ENCODE measurements around the gene MAPK4. TPM values are rescaled to one million over a fixed set of nuclear protein-coding genes. Genes with fewer than 3 reads are reported as not detected.
"Not testable (repeated sequence)": the region's sequence is repeated elsewhere in the genome, so short reads cannot be mapped to it uniquely, and the experiment has no call there.

The MAPK4 gene
- polyA plus RNA-seq, 3 donors: 8.5 to 10.5 (median 9.2) TPM

DNA sequence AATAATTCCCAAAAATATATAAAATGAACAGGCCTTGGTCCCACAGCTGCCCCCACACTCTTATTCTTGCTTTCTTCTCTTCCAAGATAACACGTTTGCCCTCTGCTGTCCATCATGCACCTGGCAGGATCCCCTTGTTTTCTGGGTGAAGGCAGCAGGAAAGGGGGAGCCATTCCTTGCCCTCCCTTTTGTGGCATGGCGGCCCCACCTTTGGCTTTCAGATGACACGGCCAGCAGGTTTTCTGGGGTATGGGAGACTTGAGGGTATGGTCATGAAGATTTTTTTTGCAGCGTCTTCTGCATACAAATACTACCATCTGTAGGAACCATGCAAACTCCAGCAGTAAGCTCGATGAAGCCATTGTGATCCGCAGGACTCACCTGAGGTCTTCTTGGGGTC lies 118.8 kb downstream of the MAPK4 start:
- DNase-seq (ENCODE audit: low read depth in 3 of 3, low spot score in 2 of 3): no peak

DNA sequence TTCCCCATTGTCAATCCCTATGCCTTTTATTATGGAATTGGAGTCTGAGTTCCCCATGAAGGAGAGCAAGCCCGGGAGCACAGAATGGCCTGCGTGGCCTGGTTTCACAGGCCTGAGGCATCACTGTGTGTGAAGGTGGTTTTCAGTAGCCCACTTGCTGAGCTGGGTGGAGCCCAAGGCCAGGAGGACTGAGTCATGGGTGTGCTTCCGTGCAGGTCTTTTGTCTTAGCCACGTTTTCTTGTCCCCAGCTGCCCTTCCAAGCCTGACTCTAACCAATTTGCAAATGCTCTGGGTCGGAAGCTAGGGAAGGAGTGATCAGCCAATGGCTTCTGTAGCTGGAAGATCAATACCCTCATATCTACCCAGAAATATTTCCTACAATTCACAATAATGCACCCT lies 119.2 kb downstream of the MAPK4 start:
- DNase-seq (ENCODE audit: low read depth in 3 of 3, low spot score in 2 of 3): no peak

DNA sequence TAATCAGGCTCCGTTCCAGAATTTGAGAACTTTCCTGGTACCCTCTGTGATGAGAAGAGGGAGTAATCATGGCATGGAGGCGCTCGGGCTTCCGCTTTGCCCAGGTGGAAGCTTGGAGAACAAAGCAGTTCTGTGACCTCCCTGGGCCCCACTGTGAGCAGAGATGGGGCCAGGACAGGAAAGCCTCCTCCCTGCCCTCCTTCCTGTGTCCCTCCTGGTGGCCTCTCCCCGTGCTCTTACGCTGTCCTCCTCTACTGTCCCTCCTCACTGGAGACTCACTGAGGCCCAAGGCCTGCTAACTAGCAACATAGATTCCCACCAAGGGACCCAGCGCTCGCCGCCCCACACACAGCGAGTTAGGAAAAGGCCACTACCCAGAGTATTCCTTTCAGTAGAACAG lies 119.8 kb downstream of the MAPK4 start:
- no peak for DNase-seq (ENCODE audit: low read depth in 3 of 3, low spot score in 2 of 3)

DNA sequence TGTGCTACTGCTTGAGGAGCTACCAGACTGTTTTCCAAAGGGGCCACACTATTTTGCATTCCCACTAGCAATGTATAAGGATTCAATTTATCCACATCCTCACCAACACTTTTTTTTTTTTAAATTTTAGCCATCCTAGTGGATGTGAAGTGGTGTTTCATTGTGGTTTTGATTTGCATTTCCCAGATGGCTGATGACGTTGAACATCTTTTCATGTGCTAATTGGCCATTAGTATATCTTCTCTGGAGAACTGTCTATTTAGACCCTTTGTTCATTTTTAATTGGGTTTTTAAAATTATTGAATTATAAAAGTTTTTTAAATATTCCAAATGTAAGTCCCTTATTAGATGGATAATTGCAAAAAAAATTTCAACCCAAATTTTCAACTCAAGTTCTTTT lies 121.1 kb downstream of the MAPK4 start:
- DNase-seq (ENCODE audit: low read depth in 3 of 3, low spot score in 2 of 3): no peak

DNA sequence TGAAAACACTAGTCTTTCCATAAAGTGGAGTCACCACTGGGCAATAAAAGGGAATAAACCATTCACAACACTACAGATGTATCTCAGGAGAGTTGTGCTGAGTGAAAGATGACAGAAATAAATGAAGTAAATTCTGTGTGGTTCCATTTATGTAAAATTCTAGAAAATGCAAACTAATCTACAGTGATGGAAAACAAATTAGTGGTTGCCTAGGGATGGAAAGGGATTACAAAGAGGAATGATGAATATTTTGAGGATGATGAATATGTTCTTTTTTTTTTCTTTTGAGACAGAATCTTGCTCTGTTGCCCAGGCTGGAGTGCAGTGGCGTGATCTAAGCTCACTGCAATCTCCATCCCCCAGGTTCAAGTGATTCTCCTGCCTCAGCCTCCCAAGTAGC lies 123.0 kb downstream of the MAPK4 start:
- no peak for DNase-seq (ENCODE audit: low read depth in 3 of 3, low spot score in 2 of 3)

DNA sequence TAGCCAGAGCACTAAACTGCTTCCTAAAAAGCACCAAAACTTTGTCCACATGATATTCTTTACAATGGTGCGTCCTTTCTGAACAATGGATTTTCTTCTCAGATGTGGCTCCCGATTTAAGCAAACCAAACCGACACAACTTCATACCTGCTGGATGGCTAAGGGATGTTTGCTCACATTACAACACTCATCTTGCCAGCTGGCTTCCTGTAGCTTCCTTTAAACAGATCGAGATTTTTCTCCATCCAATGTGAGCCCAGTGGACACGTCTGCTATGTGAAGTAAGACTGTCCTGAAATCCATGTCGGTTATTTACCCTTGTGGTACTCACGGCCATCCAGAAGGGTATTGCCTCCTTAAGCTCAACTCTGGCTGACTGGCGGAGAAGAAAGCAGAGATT lies 126.5 kb downstream of the MAPK4 start:
- no peak for DNase-seq (ENCODE audit: low read depth in 3 of 3, low spot score in 2 of 3)

DNA sequence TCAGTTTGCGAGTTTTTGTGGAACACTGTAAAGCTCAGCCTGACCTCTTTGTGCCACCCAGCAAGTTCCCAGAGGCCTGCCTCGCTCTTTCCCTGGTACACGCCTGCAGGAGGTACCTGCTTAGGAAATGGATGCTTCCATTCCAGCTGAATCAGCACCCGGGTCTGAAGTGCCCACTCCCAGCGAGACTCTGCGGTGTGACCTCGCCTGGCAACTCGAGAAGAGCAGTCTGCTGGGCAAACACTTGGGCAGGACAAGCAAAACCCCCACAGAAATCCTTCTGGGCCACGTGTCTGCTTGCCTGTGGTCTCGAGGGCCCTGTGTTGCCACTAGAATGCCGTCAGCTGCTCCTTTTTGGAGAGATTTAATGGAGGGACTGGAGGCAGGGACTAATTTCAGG lies 127.6 kb downstream of the MAPK4 start:
- DNase-seq (ENCODE audit: low read depth in 3 of 3, low spot score in 2 of 3): no peak

DNA sequence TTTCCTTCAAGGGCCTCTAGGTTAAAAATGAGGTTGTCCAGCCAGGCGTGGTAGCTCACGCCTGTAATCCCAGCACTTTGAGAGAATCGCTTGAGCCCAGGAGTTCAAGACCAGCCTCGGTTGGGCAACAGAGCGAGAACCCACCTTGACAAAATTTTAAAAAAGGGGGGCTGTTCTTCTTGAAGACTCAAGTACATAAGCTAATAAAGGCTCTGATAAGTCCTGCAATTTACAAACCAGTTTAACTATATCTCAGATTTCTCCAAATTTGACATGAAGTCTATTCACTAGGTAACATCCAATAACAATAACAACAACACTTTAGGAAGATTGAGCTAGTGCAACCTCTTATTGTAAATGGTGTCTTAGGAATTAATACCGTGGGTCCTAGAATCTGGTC lies 129.7 kb downstream of the MAPK4 start:
- DNase-seq (ENCODE audit: low read depth in 3 of 3, low spot score in 2 of 3): no peak

DNA sequence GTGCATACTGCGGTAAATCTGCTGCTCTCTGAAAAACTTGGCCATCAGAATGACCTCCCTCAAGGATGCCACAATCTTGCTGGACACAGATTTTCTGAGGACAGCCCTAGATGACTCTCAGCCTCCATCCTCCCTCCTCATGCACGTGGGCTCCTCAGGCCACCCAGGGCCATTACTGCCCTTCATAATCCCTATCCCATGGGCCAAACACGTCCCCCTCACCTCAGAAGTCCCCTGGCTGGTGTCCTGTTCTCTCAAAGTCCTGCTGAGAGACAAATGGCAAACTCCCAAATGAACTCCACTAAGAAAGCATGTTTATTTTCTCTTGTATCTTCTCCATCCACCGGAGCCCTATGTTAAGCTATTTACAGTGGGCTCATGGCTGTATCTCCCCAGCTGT lies 134.3 kb downstream of the MAPK4 start:
- DNase-seq (ENCODE audit: low read depth in 3 of 3, low spot score in 2 of 3): no peak

DNA sequence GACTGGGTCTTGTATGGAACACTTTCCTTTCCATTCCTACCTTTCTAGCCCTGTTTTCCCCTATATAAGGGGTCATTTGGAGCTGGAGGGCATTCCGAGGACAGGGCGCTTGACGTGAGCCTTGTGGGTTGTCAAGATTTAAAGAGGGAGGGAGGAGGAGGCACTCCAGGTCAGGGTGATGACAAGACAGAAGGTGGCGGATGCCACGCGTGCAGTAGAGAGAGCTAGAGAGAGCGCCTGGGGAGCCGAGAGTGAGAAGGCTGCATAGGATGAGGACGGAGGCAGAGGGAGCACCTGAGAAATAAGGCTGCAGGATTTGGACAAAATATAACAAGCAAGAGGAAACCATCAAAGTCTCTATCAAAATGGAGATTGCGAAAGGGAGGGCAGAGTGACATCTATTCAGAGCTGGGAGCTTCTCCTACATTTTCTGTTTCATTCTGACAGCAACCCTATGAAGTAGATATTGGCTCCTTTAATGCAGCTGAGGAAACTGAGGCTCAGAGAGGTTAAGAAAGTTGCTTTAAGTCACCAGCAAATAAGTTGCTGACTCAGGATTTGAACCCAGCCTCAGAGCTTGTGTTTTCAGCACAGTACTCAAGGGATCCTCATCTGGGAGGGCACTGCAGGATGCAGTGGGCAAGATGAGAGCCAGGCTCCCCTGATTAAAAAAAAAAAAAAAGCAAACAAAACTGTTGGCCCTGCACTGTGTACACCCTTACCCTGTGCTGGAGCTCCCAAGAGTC lies 135.7 kb downstream of the MAPK4 start:
- DNase-seq (ENCODE audit: low read depth in 3 of 3, low spot score in 2 of 3): no peak

DNA sequence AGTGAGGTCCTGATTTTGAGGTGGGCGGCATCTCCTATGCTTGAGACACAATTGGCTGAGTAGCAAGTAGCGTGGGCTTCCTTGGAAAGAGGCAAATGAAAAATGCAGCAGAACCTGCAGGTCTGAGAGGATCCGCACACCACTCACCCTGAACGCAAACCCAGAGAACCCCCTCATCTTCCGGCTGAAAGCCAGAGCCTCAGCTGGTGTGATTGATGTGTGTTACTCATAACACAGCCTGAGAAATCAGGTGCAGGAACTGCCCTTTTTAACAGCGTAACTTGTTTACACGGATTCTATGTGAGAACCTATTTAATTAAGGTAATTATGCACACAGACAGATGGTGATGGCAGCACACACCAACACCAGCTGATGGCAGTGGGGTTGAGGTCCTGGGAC lies 136.5 kb downstream of the MAPK4 start:
- DNase-seq (ENCODE audit: low read depth in 3 of 3, low spot score in 2 of 3): no peak

DNA sequence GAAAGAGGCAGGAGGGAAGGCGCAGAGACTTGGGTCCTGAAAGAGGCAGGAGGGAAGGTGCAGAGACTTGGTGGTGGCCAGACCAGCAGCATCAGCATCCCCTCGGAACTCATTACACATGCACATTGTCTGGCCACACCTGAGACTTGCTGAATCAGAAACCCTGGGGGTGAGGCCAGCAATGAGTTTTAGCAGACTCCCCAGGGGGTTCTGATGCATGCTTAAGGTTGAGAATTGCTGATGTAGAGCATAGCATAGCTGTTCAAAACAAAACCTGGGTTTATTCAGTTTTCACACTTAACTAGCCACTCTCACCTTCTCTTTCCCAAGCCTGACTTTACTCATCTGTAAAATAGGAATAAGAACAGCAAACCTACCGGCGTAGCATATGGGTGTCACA lies 137.0 kb downstream of the MAPK4 start:
- DNase-seq (ENCODE audit: low read depth in 3 of 3, low spot score in 2 of 3): no peak

DNA sequence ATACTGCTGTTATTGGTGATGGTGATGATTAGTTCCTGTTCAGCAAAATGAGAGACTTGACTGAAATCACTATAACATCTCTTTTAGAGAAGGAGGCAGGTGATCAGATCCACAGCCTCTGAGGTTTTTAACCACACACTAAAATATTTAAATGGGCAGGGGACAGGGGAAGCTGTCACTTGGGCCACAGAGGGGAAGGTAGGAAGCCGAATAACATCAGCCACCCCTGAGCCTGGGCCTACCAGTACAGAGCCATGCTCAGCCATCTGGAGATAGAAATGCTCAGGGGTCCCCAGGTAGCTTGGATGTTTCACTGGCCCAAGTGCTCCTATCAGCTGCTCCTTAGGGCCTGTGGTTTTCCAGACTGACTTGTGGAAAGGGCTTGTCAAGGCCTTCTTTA lies 137.6 kb downstream of the MAPK4 start:
- DNase-seq (ENCODE audit: low read depth in 3 of 3, low spot score in 2 of 3): no peak

DNA sequence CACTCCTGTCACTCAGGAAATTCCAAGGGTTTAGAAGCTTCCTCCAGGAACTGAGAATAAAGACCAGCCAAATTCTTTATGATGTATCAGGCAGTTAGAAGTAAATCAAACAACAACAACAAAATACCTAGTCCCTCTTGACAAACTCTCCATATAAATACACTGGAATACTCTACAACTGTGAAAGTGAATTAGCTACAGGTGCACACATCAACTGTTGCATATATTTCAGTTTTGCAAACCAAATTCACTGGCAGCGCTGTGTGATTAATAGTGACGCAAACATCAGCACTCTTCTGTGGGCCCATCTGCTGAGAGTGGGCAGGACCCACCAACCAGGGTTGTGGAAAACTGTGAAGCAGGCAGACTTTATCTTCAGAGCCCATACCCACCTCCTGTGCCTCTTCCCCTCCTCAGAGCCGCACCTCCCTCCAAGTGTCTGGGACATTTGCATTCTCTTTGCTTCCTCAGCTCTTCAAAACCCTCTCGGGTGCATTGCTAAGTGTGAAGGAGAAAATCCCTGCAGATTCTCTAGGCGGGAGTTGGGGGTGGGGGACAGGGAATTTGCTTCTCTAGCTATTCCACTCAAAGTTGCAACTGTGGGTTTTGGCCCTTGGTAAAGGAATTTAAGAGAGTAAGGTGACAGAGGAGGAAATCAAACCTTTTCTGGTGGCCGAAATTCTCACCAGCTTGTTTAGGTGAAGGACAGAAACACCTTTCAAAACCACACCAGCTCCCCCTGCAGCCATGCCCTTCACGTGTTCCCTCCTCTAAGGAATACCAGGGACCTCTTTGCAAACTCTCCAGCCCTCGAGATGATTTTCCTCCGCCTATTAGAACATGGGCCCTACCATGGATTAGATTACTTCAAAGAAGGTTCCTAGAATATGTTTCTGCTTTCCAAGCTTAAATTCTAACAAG lies 140.6 kb downstream of the MAPK4 start:
- DNase-seq (ENCODE audit: low read depth in 3 of 3, low spot score in 2 of 3): no peak

DNA sequence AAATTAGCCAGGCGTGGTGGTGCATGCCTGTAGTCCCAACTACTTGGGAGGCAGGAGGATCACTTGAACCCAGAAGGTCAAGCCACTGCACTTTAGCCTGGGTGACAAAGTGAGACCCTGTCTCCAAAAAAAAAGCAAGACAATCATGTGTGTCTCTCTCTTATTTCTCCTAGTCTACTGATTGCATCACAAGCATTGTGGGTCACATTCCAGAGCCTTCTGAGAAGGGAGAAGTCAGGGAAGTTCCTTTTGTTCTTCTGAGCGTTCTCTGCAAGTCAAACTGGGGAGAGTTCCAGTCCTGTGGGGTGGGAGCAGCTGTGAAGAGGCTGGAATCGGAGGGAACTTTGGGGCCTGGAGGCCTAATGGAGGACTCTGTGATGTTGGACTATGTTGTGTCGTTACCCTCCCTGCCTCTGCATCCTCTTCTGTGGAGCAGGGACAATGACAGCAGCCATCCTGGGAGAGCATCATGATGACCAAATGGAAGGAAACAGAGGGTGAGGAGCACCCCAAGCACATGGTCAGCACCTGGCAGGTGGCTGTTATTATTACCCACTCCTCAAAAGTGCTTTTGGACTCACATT lies 144.6 kb downstream of the MAPK4 start:
- no peak for DNase-seq (ENCODE audit: low read depth in 3 of 3, low spot score in 2 of 3)

DNA sequence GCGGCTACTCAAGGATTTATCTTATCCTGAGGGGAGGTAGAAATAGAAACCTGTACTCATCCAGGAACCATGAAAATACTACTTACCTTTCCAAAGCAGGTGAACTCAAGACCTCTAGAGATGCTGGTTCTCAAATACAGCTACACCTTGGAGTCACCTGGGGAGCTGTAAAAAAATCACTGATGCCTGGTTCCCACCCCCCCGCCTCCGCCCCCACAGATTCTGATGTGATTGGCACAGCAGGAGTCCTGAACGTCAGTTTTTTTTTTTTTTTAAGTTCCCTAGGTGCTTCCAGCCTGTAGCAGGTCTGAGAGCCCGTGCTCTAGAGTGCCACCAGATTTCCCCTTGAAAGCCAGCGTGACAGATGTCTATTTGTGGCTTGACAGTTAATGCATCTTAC lies 146.3 kb downstream of the MAPK4 start:
- no peak for DNase-seq (ENCODE audit: low read depth in 3 of 3, low spot score in 2 of 3)

DNA sequence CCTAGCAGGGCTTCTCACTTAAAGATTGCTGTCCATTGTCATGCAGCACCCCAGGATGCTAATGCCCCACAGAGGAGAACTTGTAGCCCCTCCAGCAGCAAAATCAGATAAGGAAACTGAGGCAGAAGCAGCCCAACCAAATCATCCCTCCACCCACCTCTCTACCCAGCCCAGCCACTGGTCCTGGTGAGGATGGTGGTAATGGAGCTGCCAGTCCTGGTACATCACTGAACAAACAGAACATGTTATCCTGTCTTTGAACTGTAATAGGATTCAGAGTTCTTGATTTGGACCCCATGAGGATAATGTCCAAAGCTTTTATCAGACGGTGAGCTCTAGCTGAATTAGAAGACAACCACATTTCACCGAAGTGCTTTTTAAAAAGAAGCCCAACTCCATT lies 146.8 kb downstream of the MAPK4 start:
- DNase-seq (ENCODE audit: low read depth in 3 of 3, low spot score in 2 of 3): no peak

DNA sequence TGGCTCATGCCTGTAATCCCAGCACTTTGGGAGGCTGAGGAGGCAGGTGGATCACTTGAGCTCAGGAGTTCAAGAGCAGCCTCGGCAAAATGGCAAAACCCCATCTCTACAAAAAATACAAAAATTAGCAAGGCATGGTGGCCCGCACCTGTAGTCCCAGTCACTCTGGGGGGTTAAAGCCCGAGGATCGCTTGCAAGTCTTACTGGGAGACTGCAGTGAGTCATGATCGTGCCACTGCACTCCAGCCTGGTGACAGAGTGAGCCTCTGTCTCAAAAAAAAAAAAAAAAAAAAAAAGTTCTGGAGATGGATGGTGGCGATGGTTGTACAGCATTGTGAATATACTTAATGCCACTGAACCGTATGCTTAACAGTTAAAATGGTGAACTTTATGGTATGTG lies 147.4 kb downstream of the MAPK4 start:
- DNase-seq (ENCODE audit: low read depth in 3 of 3, low spot score in 2 of 3): not testable (repeated sequence)

DNA sequence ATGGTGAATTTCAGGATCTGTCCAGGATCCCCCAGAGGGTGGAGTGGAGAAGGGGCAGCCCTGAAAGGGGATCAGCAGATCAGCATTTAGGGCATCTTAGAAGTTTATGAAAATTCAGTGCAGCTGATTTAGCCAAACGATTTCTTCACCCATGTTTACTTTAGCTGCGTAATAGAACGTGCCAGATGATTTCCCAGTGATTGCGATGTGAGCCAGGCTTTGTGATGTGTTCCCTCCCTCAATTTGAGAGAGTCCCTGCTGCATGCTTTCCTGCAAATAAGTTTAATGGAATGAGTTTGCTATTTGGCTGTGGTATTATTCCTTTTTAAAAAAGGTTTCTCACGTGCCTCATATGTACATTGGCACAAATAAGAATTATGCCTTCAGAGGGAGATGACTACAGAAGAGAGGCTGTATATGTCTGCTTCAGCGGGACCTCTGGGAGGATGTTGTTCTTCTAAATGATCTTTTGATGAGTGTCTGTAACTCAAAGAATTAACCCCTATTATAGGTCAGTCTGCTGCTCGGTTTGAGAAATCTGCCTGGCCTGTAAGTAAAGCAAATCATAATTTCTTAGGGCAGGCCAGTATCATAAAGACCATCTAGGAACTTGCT lies 148.1 kb downstream of the MAPK4 start:
- DNase-seq (ENCODE audit: low read depth in 3 of 3, low spot score in 2 of 3): no peak

DNA sequence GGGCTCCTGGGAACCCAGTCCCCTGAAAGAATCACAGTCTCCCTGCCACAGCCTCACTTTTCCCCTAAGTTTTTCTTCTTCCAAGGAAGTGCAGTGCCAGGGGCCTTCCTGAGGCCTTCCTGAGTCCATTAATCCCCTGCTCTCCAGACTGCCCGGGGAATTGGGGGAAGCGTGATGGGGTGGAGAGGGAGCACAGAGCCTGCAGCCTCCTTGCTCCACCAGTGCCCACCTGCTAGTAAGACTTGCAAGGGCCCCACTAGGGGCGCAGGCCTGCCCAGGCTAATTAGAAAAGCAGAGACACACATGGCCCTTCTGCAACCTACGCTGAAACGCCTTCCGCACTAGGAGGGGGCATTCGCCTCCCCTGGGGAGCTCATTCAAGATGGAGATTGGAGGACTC lies 149.3 kb downstream of the MAPK4 start:
- no peak for DNase-seq (ENCODE audit: low read depth in 3 of 3, low spot score in 2 of 3)

DNA sequence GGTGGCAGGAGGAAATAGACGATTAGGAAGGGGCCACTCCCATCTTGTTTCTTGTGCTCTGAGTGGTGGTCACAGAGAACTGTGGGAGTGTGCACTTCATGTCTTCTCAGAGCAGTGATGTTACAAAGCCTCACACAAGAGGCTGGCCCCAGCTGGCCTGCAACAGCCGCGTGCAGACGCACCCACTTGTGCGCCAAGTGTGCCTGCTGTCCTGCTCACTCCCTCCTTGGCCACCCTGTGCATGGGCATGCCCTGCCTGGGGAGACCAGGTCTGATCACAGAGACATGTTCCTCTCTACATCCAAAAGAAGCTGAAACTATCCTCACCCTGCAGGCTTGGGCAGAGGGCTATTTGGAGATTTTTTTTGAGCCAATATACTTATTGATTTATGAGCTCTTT lies 151.5 kb downstream of the MAPK4 start:
- DNase-seq (ENCODE audit: low read depth in 3 of 3, low spot score in 2 of 3): no peak

Measured in right renal cortex interstitium (tissue), 3 donors.